GM12891 (cell line): Measurements from ENCODE around the gene CHPT1.
"Not testable (repeated sequence)": the region's sequence is repeated elsewhere in the genome, so short reads cannot be mapped to it uniquely, and the experiment has no call there.

ENCODE experiments used
- PAX5 ChIP-seq: IDR thresholded peaks from 2 replicates; pipeline ENCODE4 v1.6.1; 2011; ENCODE audit warnings: low read length, moderate library complexity, mild to moderate bottlenecking; ENCODE audit not compliant: insufficient read depth, severe bottlenecking
- POLR2A ChIP-seq: IDR thresholded peaks from 2 replicates; pipeline ENCODE4 v1.6.1; 2011; ENCODE audit warnings: low read depth, low read length, control low read depth
- POLR2AphosphoS5 ChIP-seq: IDR thresholded peaks from 2 replicates; pipeline ENCODE4 v1.6.1; 2011; ENCODE audit warnings: low read depth, low read length, control low read depth
- SPI1 ChIP-seq: IDR thresholded peaks from 2 replicates; pipeline ENCODE4 v1.6.1; 2011; ENCODE audit warnings: low read depth, low read length, control low read depth
- TAF1 ChIP-seq: IDR thresholded peaks from 2 replicates; pipeline ENCODE4 v1.6.1; 2011; ENCODE audit warnings: low read depth, low read length, control low read depth

GRCh38 chr12:101676497-101676896 lies 20.9 kb upstream of the CHPT1 start:
- not testable (repeated sequence) for TF ChIP-seq POLR2A, POLR2AphosphoS5, TAF1, PAX5, SPI1
